Choroid plexus epithelial cell (primary cell): Measurements from ENCODE around the gene DNAI2.

Source experiments
- DNase-seq: peaks from one replicate; pipeline ENCODE4 v3.0.0-alpha.2; 2010; ENCODE audit warnings: low read depth
- H3K4me3 ChIP-seq: 2 replicates; pipeline ENCODE4 v1.5.1; 2011; ENCODE audit warnings: low read depth, mild to moderate bottlenecking, control low read depth, low read length, moderate library complexity
- CTCF ChIP-seq: conservative IDR thresholded peaks from 2 replicates; pipeline ENCODE4 v1.5.1; 2011; ENCODE audit warnings: low read depth, mild to moderate bottlenecking, control low read depth, inconsistent platforms, low read length, moderate library complexity

Gene DNAI2

GRCh38 chr17:74330446-74330845 lies 56.4 kb downstream of the DNAI2 start:
- no peak for DNase-seq
- no peak for TF ChIP-seq CTCF
- no peak overlapping the region for H3K4me3 ChIP-seq

GRCh38 chr17:74332017-74332650 lies 58.1 kb downstream of the DNAI2 start:
- DNase-seq: no peak
- no peak overlapping the region for H3K4me3 ChIP-seq
- no peak for TF ChIP-seq CTCF

- no peak overlapping the region for H3K4me3 ChIP-seq
- no peak for DNase-seq
- no peak for TF ChIP-seq CTCF
These were observed 58.8 kb downstream of the DNAI2 start for GRCh38 chr17:74332763-74333283.

- DNase-seq: peak; percentile 8
- no peak for TF ChIP-seq CTCF
- no peak overlapping the region for H3K4me3 ChIP-seq
These were observed 60.5 kb downstream of the DNAI2 start for GRCh38 chr17:74334393-74335039.

- no peak for TF ChIP-seq CTCF
- no peak overlapping the region for H3K4me3 ChIP-seq
- DNase-seq: no peak
These were observed 61.6 kb downstream of the DNAI2 start for GRCh38 chr17:74335529-74336062.

GRCh38 chr17:74336307-74336706 lies 62.3 kb downstream of the DNAI2 start:
- DNase-seq: no peak
- H3K4me3 ChIP-seq: no peak overlapping the region
- TF ChIP-seq CTCF: no peak
